Vagina (tissue), 1 donor: ENCODE data around the gene BMS1. TPM values are rescaled to one million over a fixed set of nuclear protein-coding genes. Genes with fewer than 3 reads are reported as not detected.

ENCODE experiments used
- small RNA-seq: library from RNA; depleted of rRNA; stranded (forward); fragments of <200 nt; gene quantifications from one replicate; pipeline ENCODE3, GENCODE V24; 2016
- total RNA-seq: library from RNA; depleted of rRNA; stranded (reverse); fragments of >200 nt; gene quantifications from one replicate; pipeline ENCODE4 v1.2.3, GENCODE V29; 2016

The BMS1 gene
- total RNA-seq, 1 donor from 2014 or later: 12.0 TPM

Small RNAs within 50 kb of the gene (small RNA-seq; reads per million reads assigned to genes)
- not detected for gene RNU6-885P

Other genes starting within 250 kb of the BMS1 start
- 15.5 TPM for gene ZNF33B, start 144.2 kb upstream of the BMS1 start, total RNA-seq